SH-SY5Y (cell line): ENCODE measurements around the gene HARBI1.

Source experiments
- GATA2 ChIP-seq: IDR thresholded peaks from 2 replicates; pipeline ENCODE4 v1.6.1; 2011; ENCODE audit warnings: mild to moderate bottlenecking, low read depth, low read length
- GATA3 ChIP-seq: IDR thresholded peaks from 2 replicates; pipeline ENCODE4 v1.6.1; 2011; ENCODE audit warnings: low read depth, mild to moderate bottlenecking, low read length, moderate library complexity

GRCh38 chr11:46609386-46609785 lies 7.6 kb downstream of the HARBI1 start:
- TF ChIP-seq GATA2, result no peak
- TF ChIP-seq GATA3, result no peak
